GM18499 (cell line): ENCODE results near the gene FAM76A.
"Not testable (repeated sequence)": the region's sequence is repeated elsewhere in the genome, so short reads cannot be mapped to it uniquely, and the experiment has no call there.

Source experiments
- ATAC-seq: cut with Tn5 transposase; IDR thresholded peaks from one replicate; pipeline ENCODE4 v1.9.1; 2021; ENCODE audit warnings: moderate number of reproducible peaks; ENCODE audit not compliant: insufficient read depth, unreplicated experiment

The FAM76A gene

GRCh38 chr1:27773826-27774445 lies 48.2 kb downstream of the FAM76A start:
- no peak for ATAC-seq

- ATAC-seq = no peak
Measured at GRCh38 chr1:27774654-27775053, 48.9 kb downstream of the FAM76A start.

GRCh38 chr1:27775336-27775735 lies 49.6 kb downstream of the FAM76A start:
- not testable (repeated sequence) for ATAC-seq

GRCh38 chr1:27776276-27776675 lies 50.5 kb downstream of the FAM76A start:
- not testable (repeated sequence) for ATAC-seq

GRCh38 chr1:27778056-27778455 lies 52.3 kb downstream of the FAM76A start:
- no peak for ATAC-seq

GRCh38 chr1:27779122-27779521 lies 53.4 kb downstream of the FAM76A start:
- ATAC-seq = no peak

- ATAC-seq = no peak
Measured at GRCh38 chr1:27782950-27783349, 57.2 kb downstream of the FAM76A start.

- ATAC-seq = no peak
Measured at GRCh38 chr1:27784700-27785099, 58.9 kb downstream of the FAM76A start.

GRCh38 chr1:27785781-27786455 lies 60.2 kb downstream of the FAM76A start:
- no peak for ATAC-seq

- no peak for ATAC-seq
Measured at GRCh38 chr1:27787895-27788294, 62.1 kb downstream of the FAM76A start.

- ATAC-seq = no peak
Measured at GRCh38 chr1:27789540-27790041, 63.8 kb downstream of the FAM76A start.

- not testable (repeated sequence) for ATAC-seq
Measured at GRCh38 chr1:27790270-27790669, 64.5 kb downstream of the FAM76A start.

- ATAC-seq = no peak
Measured at GRCh38 chr1:27795601-27796000, 69.8 kb downstream of the FAM76A start.

GRCh38 chr1:27804791-27805190 lies 79.0 kb downstream of the FAM76A start:
- ATAC-seq = no peak

- no peak for ATAC-seq
Measured at GRCh38 chr1:27806758-27807157, 81.0 kb downstream of the FAM76A start.

- ATAC-seq = no peak
Measured at GRCh38 chr1:27807385-27807784, 81.6 kb downstream of the FAM76A start.

GRCh38 chr1:27808131-27808530 lies 82.4 kb downstream of the FAM76A start:
- ATAC-seq = not testable (repeated sequence)

- no peak for ATAC-seq
Measured at GRCh38 chr1:27809883-27810282, 84.1 kb downstream of the FAM76A start.

GRCh38 chr1:27811741-27812500 lies 86.2 kb downstream of the FAM76A start:
- ATAC-seq = no peak
